Measurements from ENCODE around the gene PGAM2.

PGAM2 gene

GRCh38 chr7:44103566-44103922 is 38.2 kb upstream of the PGAM2 start:
- DNase-seq (ENCODE audit: low read depth), result no peak

- no peak for DNase-seq (ENCODE audit: low read depth)
Measured at GRCh38 chr7:44102846-44103565, 37.6 kb upstream of the PGAM2 start.

- peak; percentile 86 for DNase-seq (ENCODE audit: low read depth)
Measured at GRCh38 chr7:44101966-44102845, 36.8 kb upstream of the PGAM2 start.

- DNase-seq (ENCODE audit: low read depth), result no peak
Measured at GRCh38 chr7:44101303-44101965, 36.1 kb upstream of the PGAM2 start.

- DNase-seq (ENCODE audit: low read depth), result peak; percentile 49
Measured at GRCh38 chr7:44100458-44101302, 35.3 kb upstream of the PGAM2 start.

GRCh38 chr7:44099669-44100068 is 34.3 kb upstream of the PGAM2 start:
- DNase-seq (ENCODE audit: low read depth), result no peak

GRCh38 chr7:44098092-44099068 is 33.0 kb upstream of the PGAM2 start:
- no peak for DNase-seq (ENCODE audit: low read depth)

GRCh38 chr7:44097064-44097932 is 31.9 kb upstream of the PGAM2 start:
- DNase-seq (ENCODE audit: low read depth), result no peak

- DNase-seq (ENCODE audit: low read depth), result no peak
Measured at GRCh38 chr7:44096326-44096881, 31.0 kb upstream of the PGAM2 start.

- DNase-seq (ENCODE audit: low read depth), result no peak
Measured at GRCh38 chr7:44095781-44096180, 30.4 kb upstream of the PGAM2 start.

GRCh38 chr7:44094883-44095592 is 29.7 kb upstream of the PGAM2 start:
- DNase-seq (ENCODE audit: low read depth), result no peak

GRCh38 chr7:44094365-44094764 is 29.0 kb upstream of the PGAM2 start:
- no peak for DNase-seq (ENCODE audit: low read depth)

GRCh38 chr7:44093102-44093641 is 27.8 kb upstream of the PGAM2 start:
- DNase-seq (ENCODE audit: low read depth), result no peak

GRCh38 chr7:44087911-44088838 is 22.8 kb upstream of the PGAM2 start:
- peak; percentile 93 for DNase-seq (ENCODE audit: low read depth)

GRCh38 chr7:44086627-44087026 is 21.3 kb upstream of the PGAM2 start:
- DNase-seq (ENCODE audit: low read depth), result no peak

GRCh38 chr7:44085546-44085945 is 20.2 kb upstream of the PGAM2 start:
- DNase-seq (ENCODE audit: low read depth), result no peak

GRCh38 chr7:44084701-44085100 is 19.3 kb upstream of the PGAM2 start:
- no peak for DNase-seq (ENCODE audit: low read depth)

Data from GM04504 (cell line).